ENCODE results near the gene MCF2L.

The MCF2L gene

GRCh38 chr13:113113846-113114271 lies 144.8 kb downstream of the MCF2L start:
- DNase-seq (ENCODE audit: low read depth in 2 of 2) = no peak

GRCh38 chr13:113114511-113115362 lies 145.7 kb downstream of the MCF2L start:
- DNase-seq (ENCODE audit: low read depth in 2 of 2) = no peak

- DNase-seq (ENCODE audit: low read depth in 2 of 2) = no peak
These were observed 146.6 kb downstream of the MCF2L start for GRCh38 chr13:113115363-113116205.

- no peak for DNase-seq (ENCODE audit: low read depth in 2 of 2)
These were observed 147.3 kb downstream of the MCF2L start for GRCh38 chr13:113116206-113116800.

GRCh38 chr13:113116871-113117271 lies 147.9 kb downstream of the MCF2L start:
- DNase-seq (ENCODE audit: low read depth in 2 of 2) = no peak

- DNase-seq (ENCODE audit: low read depth in 2 of 2) = no peak
These were observed 148.4 kb downstream of the MCF2L start for GRCh38 chr13:113117335-113117872.

- DNase-seq (ENCODE audit: low read depth in 2 of 2) = no peak
These were observed 148.9 kb downstream of the MCF2L start for GRCh38 chr13:113117911-113118260.

GRCh38 chr13:113118261-113119021 lies 149.4 kb downstream of the MCF2L start:
- DNase-seq (ENCODE audit: low read depth in 2 of 2) = no peak

GRCh38 chr13:113119166-113119821 lies 150.3 kb downstream of the MCF2L start:
- no peak for DNase-seq (ENCODE audit: low read depth in 2 of 2)

GRCh38 chr13:113119822-113120189 lies 150.8 kb downstream of the MCF2L start:
- no peak for DNase-seq (ENCODE audit: low read depth in 2 of 2)

GRCh38 chr13:113120300-113121182 lies 151.5 kb downstream of the MCF2L start:
- DNase-seq (ENCODE audit: low read depth in 2 of 2) = no peak

- DNase-seq (ENCODE audit: low read depth in 2 of 2) = no peak
These were observed 152.3 kb downstream of the MCF2L start for GRCh38 chr13:113121183-113121927.

GRCh38 chr13:113121928-113122471 lies 153.0 kb downstream of the MCF2L start:
- no peak for DNase-seq (ENCODE audit: low read depth in 2 of 2)

GRCh38 chr13:113122550-113123225 lies 153.7 kb downstream of the MCF2L start, which contains the start of gene F10:
Gene F10 (plus strand): TSS chr13:113122799. CDS start chr13:113122856, 57 bp downstream.
- DNase-seq (ENCODE audit: low read depth in 2 of 2) = no peak

GRCh38 chr13:113123226-113124201 lies 154.5 kb downstream of the MCF2L start:
- no peak for DNase-seq (ENCODE audit: low read depth in 2 of 2)

GRCh38 chr13:113124211-113124970 lies 155.4 kb downstream of the MCF2L start:
- DNase-seq (ENCODE audit: low read depth in 2 of 2) = no peak
